SJCRH30 (cell line): Measurements from ENCODE around the gene STK32B. TPM values are rescaled to one million over a fixed set of nuclear protein-coding genes. Genes with fewer than 3 reads are reported as not detected.
"Not testable (repeated sequence)": the region's sequence is repeated elsewhere in the genome, so short reads cannot be mapped to it uniquely, and the experiment has no call there.

ENCODE experiments used
- DNase-seq, 2 experiments: peaks; one replicate each; pipeline ENCODE4 v3.0.0-alpha.2; 2015 to 2020
- H3K27ac ChIP-seq: fragments of 250-450 bp; sonication (Bioruptor Pico); 2 replicates; pipeline ENCODE4 v1.5.1; 2020; ENCODE audit warnings: mild to moderate bottlenecking, moderate library complexity
- H3K27me3 ChIP-seq: fragments of 250-450 bp; sonication (Bioruptor Pico); 2 replicates; pipeline ENCODE4 v1.5.1; 2020; ENCODE audit warnings: mild to moderate bottlenecking, moderate library complexity
- H3K36me3 ChIP-seq: fragments of 250-450 bp; sonication (Bioruptor Pico); 2 replicates; pipeline ENCODE4 v1.5.1; 2020; ENCODE audit warnings: mild to moderate bottlenecking, moderate library complexity
- H3K4me1 ChIP-seq: fragments of 250-450 bp; sonication (Bioruptor Pico); 2 replicates; pipeline ENCODE4 v1.5.1; 2020; ENCODE audit warnings: mild to moderate bottlenecking, moderate library complexity
- H3K4me3 ChIP-seq: fragments of 250-450 bp; sonication (Bioruptor Pico); 2 replicates; pipeline ENCODE4 v1.5.1; 2020; ENCODE audit warnings: mild to moderate bottlenecking, moderate library complexity
- H3K9me3 ChIP-seq: fragments of 250-450 bp; sonication (Bioruptor Pico); replicated peaks from 2 replicates; pipeline ENCODE4 v1.5.1; 2020; ENCODE audit warnings: mild to moderate bottlenecking, moderate library complexity
- total RNA-seq: library from RNA; depleted of rRNA; stranded (reverse); fragments of >200 nt; shearing (Covaris generic); gene quantifications from 2 replicates; pipeline ENCODE4 v1.2.3, GENCODE V29; 2014; rRNA removed

The STK32B gene
- 0.10 and 0.20 TPM in 2 replicates for total RNA-seq

GRCh38 chr4:5051278-5052203 is at the start of gene STK32B:
Gene STK32B, plus strand, starts transcription at chr4:5051480.
- Histone ChIP-seq H3K9me3 (peaks cover 1% of the 10 kb centered on the region; the same call in 1 of the 2 replicates), H3K27ac (no peak within 1 kb of the TSS), H3K4me3 (peak within 1 kb of the TSS; percentile 36), H3K36me3 (no peaks in the 10 kb centered on the region), H3K4me1 (no peaks in the 10 kb centered on the region), H3K27me3 (peaks cover 3% of the 10 kb centered on the region; the same call in 1 of the 2 replicates)
- DNase-seq = peak; percentile 53 to 56

GRCh38 chr4:5001641-5002040 is 49.6 kb upstream of the STK32B start:
- not testable (repeated sequence) for H3K4me1 ChIP-seq, H3K9me3 ChIP-seq, H3K36me3 ChIP-seq, H3K27me3 ChIP-seq, DNase-seq, H3K27ac ChIP-seq, H3K4me3 ChIP-seq

GRCh38 chr4:5003372-5003857 is 47.9 kb upstream of the STK32B start:
- DNase-seq = no peak
- Histone ChIP-seq H3K4me3 (no peak overlapping the region), H3K4me1 (no peaks in the 10 kb centered on the region), H3K36me3 (no peaks in the 10 kb centered on the region), H3K27me3 (no peaks in the 10 kb centered on the region; the same call in 1 of the 2 replicates), H3K9me3 (no peaks in the 10 kb centered on the region), H3K27ac (no peak overlapping the region)

- no peaks in the 10 kb centered on the region for H3K4me1 ChIP-seq
- no peaks in the 10 kb centered on the region for H3K9me3 ChIP-seq
- H3K27ac ChIP-seq = no peak overlapping the region
- H3K36me3 ChIP-seq = no peaks in the 10 kb centered on the region
- H3K27me3 ChIP-seq = no peaks in the 10 kb centered on the region; the same call in 1 of the 2 replicates
- no peak overlapping the region for H3K4me3 ChIP-seq
- no peak for DNase-seq
These were observed 47.4 kb upstream of the STK32B start for GRCh38 chr4:5003918-5004317.

- Histone ChIP-seq H3K9me3 (no peaks in the 10 kb centered on the region), H3K27me3 (no peaks in the 10 kb centered on the region; the same call in 1 of the 2 replicates), H3K4me3 (no peak overlapping the region), H3K36me3 (no peaks in the 10 kb centered on the region), H3K4me1 (no peaks in the 10 kb centered on the region), H3K27ac (no peak overlapping the region)
- DNase-seq = no peak
These were observed 46.8 kb upstream of the STK32B start for GRCh38 chr4:5004496-5004895.

GRCh38 chr4:5006932-5007331 is 44.3 kb upstream of the STK32B start:
- H3K27me3 ChIP-seq, H3K9me3 ChIP-seq, H3K4me1 ChIP-seq, DNase-seq, H3K27ac ChIP-seq, H3K36me3 ChIP-seq, H3K4me3 ChIP-seq: not testable (repeated sequence)

- Histone ChIP-seq H3K4me3 (no peak overlapping the region), H3K36me3 (no peaks in the 10 kb centered on the region), H3K4me1 (no peaks in the 10 kb centered on the region), H3K27ac (no peak overlapping the region), H3K27me3 (no peaks in the 10 kb centered on the region), H3K9me3 (no peaks in the 10 kb centered on the region)
- no peak for DNase-seq
These were observed 41.5 kb upstream of the STK32B start for GRCh38 chr4:5009796-5010195.

- Histone ChIP-seq H3K9me3 (no peaks in the 10 kb centered on the region), H3K4me3 (no peak overlapping the region), H3K27me3 (no peaks in the 10 kb centered on the region), H3K27ac (no peak overlapping the region), H3K36me3 (no peaks in the 10 kb centered on the region), H3K4me1 (no peaks in the 10 kb centered on the region)
- no peak for DNase-seq
These were observed 40.3 kb upstream of the STK32B start for GRCh38 chr4:5010984-5011383.

- H3K4me1 ChIP-seq = no peaks in the 10 kb centered on the region
- H3K27ac ChIP-seq = no peak overlapping the region
- no peak overlapping the region for H3K4me3 ChIP-seq
- no peaks in the 10 kb centered on the region for H3K27me3 ChIP-seq
- H3K9me3 ChIP-seq = no peaks in the 10 kb centered on the region
- DNase-seq = no peak
- no peaks in the 10 kb centered on the region for H3K36me3 ChIP-seq
These were observed 38.9 kb upstream of the STK32B start for GRCh38 chr4:5012244-5012898.

- no peaks in the 10 kb centered on the region for H3K4me1 ChIP-seq
- no peak for DNase-seq
- no peaks in the 10 kb centered on the region for H3K36me3 ChIP-seq
- no peaks in the 10 kb centered on the region for H3K9me3 ChIP-seq
- H3K27me3 ChIP-seq = no peaks in the 10 kb centered on the region
- H3K27ac ChIP-seq = no peak overlapping the region
- no peak overlapping the region for H3K4me3 ChIP-seq
These were observed 38.3 kb upstream of the STK32B start for GRCh38 chr4:5012958-5013357.

- Histone ChIP-seq H3K27ac (no peak overlapping the region), H3K4me3 (no peak overlapping the region), H3K27me3 (no peaks in the 10 kb centered on the region), H3K9me3 (no peaks in the 10 kb centered on the region), H3K4me1 (peaks cover 5% of the 10 kb centered on the region), H3K36me3 (no peaks in the 10 kb centered on the region)
- DNase-seq = no peak
These were observed 37.1 kb upstream of the STK32B start for GRCh38 chr4:5014007-5014682.

GRCh38 chr4:5018096-5018495 is 33.2 kb upstream of the STK32B start:
- H3K27ac ChIP-seq = no peak overlapping the region
- no peak for DNase-seq
- peak overlapping the region; percentile 51 for H3K4me3 ChIP-seq
- no peaks in the 10 kb centered on the region for H3K36me3 ChIP-seq
- peaks cover 5% of the 10 kb centered on the region for H3K4me1 ChIP-seq
- no peaks in the 10 kb centered on the region for H3K9me3 ChIP-seq
- no peaks in the 10 kb centered on the region for H3K27me3 ChIP-seq

- DNase-seq = peak; percentile 44 to 60
- no peaks in the 10 kb centered on the region for H3K36me3 ChIP-seq
- no peaks in the 10 kb centered on the region for H3K9me3 ChIP-seq
- H3K4me3 ChIP-seq = peak overlapping the region; percentile 51
- H3K27me3 ChIP-seq = no peaks in the 10 kb centered on the region
- H3K27ac ChIP-seq = no peak overlapping the region
- peaks cover 5% of the 10 kb centered on the region for H3K4me1 ChIP-seq
These were observed 32.7 kb upstream of the STK32B start for GRCh38 chr4:5018603-5019002.

GRCh38 chr4:5019274-5019673 is 32.0 kb upstream of the STK32B start, which contains the start of gene CYTL1:
Gene CYTL1, minus strand, starts transcription at chr4:5019458. Its CDS starts 13 bp downstream, at chr4:5019445.
- peak within 1 kb of the TSS; percentile 51 for H3K4me3 ChIP-seq
- no peak within 1 kb of the TSS for H3K27ac ChIP-seq
- peaks cover 2% of the 10 kb centered on the region; the same call in 1 of the 2 replicates for H3K9me3 ChIP-seq
- H3K27me3 ChIP-seq = no peaks in the 10 kb centered on the region
- H3K36me3 ChIP-seq = no peaks in the 10 kb centered on the region
- peaks cover 5% of the 10 kb centered on the region for H3K4me1 ChIP-seq
- DNase-seq = no peak
